Measurements from ENCODE around the gene LCP2. TPM values are rescaled to one million over a fixed set of nuclear protein-coding genes. Genes with fewer than 3 reads are reported as not detected.

LCP2 gene
- total RNA-seq, 1 donor from 2014 or later = 83.1 TPM

DNA sequence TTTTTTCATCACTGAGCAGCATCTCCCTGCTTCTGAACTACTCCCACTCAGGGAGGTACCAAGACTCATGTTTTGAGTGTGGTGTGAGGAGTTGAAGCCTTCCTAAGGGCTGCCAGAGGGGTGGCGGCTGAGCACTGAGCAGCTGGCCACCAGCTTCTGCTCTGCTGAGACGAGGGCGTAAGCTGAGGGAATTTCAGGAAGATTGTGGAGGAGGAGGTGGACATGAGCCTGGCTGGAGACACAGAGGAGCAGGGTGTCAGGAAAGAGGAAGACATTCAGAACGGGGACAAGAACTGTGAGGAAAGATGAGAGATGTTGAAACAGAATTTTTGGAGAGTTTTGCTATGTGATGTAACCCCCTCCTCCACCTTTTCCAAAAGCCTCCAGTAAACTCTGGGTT is 7.8 kb downstream of the LCP2 start:
- Histone ChIP-seq H3K36me3 (peaks cover 24% of the 10 kb centered on the region), H3K4me1 (peaks cover 45% of the 10 kb centered on the region), H3K4me3 (no peak overlapping the region), H3K27ac (no peak overlapping the region), H3K9me3 (no peaks in the 10 kb centered on the region), H3K27me3 (no peaks in the 10 kb centered on the region)
- ATAC-seq = peak; percentile 63
- TF ChIP-seq, protein P1, sequence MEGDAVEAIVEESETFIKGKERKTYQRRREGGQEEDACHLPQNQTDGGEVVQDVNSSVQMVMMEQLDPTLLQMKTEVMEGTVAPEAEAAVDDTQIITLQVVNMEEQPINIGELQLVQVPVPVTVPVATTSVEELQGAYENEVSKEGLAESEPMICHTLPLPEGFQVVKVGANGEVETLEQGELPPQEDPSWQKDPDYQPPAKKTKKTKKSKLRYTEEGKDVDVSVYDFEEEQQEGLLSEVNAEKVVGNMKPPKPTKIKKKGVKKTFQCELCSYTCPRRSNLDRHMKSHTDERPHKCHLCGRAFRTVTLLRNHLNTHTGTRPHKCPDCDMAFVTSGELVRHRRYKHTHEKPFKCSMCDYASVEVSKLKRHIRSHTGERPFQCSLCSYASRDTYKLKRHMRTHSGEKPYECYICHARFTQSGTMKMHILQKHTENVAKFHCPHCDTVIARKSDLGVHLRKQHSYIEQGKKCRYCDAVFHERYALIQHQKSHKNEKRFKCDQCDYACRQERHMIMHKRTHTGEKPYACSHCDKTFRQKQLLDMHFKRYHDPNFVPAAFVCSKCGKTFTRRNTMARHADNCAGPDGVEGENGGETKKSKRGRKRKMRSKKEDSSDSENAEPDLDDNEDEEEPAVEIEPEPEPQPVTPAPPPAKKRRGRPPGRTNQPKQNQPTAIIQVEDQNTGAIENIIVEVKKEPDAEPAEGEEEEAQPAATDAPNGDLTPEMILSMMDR (IDR thresholded peaks at IDR 0.05) = no peak
- intact Hi-C loops (cut with DNase I) = no loop called here
- no peak for DNase-seq

DNA sequence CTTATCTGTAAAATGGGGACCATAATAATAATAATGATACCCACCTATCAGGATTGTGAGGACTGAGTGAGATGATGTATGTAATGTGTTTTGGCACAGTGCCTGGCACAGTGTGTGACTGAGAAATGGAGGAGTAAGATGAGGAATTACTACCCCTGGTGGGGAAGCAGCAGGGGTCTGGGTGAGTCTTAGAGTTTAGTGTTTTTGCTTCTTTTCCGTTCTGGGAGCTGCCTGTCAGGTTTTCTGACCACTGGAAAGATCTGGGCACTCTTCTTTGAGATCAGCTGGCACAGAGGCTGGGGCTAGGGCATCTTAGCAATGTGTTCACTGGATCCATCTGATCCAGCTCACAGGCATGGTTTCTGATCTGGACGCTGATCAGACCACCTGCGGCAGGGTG is 8.5 kb downstream of the LCP2 start:
- peaks cover 24% of the 10 kb centered on the region for H3K36me3 ChIP-seq
- intact Hi-C loops (cut with DNase I) = no loop called here
- H3K27me3 ChIP-seq = no peaks in the 10 kb centered on the region
- H3K27ac ChIP-seq = no peak overlapping the region
- ATAC-seq = no peak
- H3K4me3 ChIP-seq = no peak overlapping the region
- DNase-seq = no peak
- TF ChIP-seq, protein P1 (IDR thresholded peaks at IDR 0.05) = no peak
- H3K4me1 ChIP-seq = peaks cover 45% of the 10 kb centered on the region
- no peaks in the 10 kb centered on the region for H3K9me3 ChIP-seq

DNA sequence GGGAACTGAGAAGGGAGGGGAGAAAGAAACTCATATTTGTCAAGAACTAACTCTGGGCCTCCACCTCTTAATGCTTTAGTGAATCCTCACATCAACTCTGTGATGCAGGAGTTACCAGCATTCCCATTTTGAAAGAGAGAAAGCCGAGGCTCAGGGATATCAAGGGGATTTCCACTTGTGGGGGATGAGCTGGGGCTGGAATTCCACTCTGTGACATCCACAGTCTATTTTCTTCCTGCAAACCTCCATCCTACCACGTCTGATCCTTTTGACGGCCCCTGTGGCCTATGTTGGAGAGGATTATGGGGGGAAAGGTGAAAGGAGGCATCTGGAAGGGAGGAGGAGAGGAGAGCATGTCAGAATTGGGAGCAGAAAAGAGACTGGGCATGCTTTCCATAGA is 9.0 kb downstream of the LCP2 start:
- no peak for ATAC-seq
- intact Hi-C loops (cut with DNase I) = no loop called here
- no peak overlapping the region for H3K27ac ChIP-seq

DNA sequence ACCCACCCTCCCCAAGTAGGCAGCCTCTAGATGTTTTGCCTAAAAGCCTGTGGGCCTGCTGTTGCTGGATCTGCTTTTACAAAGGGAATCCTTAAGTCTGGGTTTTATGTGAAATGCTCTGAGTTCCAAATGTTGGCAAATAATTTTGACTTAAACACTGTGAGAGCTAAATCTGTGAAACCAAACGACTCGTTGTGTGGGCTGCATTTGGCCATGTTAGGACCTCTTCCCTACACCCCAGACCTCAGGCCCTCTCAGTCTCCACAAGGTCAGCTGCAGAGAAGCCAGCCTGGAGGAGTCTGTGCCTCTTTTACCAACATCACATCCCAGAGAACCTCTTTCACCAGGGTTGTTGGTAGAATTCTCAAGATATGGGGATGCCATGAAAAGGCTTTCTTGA is 9.4 kb downstream of the LCP2 start:
- intact Hi-C loops (cut with DNase I) = no loop called here
- Histone ChIP-seq H3K4me3 (no peak overlapping the region), H3K4me1 (peaks cover 45% of the 10 kb centered on the region), H3K27ac (no peak overlapping the region), H3K9me3 (no peaks in the 10 kb centered on the region), H3K36me3 (peaks cover 23% of the 10 kb centered on the region), H3K27me3 (no peaks in the 10 kb centered on the region)
- no peak for DNase-seq
- TF ChIP-seq, protein P1 (IDR thresholded peaks at IDR 0.05) = no peak
- no peak for ATAC-seq

More for the DNA sequence above, 9.0 kb downstream of the LCP2 start:
- DNase-seq = no peak
- Histone ChIP-seq H3K4me3 (no peak overlapping the region), H3K36me3 (peaks cover 24% of the 10 kb centered on the region), H3K9me3 (no peaks in the 10 kb centered on the region), H3K4me1 (peaks cover 45% of the 10 kb centered on the region), H3K27me3 (no peaks in the 10 kb centered on the region)
- TF ChIP-seq, protein P1 (IDR thresholded peaks at IDR 0.05) = no peak

DNA sequence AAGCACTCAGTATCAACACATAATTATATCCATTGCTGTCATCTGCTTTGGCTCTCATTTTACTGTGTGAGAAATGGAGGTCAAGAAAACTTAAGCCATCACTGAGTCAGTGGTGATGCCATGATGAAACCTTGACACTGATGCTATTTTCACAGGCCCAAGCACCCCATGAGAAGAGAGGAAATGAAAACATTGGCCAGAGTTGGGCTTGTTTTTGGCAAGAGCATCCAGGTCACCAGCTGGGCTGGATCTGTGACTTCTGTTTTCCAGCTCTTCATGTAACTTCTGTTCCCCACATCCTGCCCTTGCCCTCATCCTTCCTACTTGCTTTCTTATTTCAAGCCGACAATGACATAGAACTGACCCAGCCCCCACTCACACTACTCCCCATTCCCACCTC is 10.0 kb downstream of the LCP2 start:
- Histone ChIP-seq H3K27me3 (no peaks in the 10 kb centered on the region), H3K4me1 (peaks cover 38% of the 10 kb centered on the region), H3K9me3 (no peaks in the 10 kb centered on the region), H3K36me3 (peaks cover 17% of the 10 kb centered on the region), H3K27ac (no peak overlapping the region), H3K4me3 (no peak overlapping the region)
- ATAC-seq (peak; percentile 68), DNase-seq (no peak)
- intact Hi-C loops (cut with DNase I) = no loop called here
- TF ChIP-seq, protein P1 (IDR thresholded peaks at IDR 0.05) = no peak

DNA sequence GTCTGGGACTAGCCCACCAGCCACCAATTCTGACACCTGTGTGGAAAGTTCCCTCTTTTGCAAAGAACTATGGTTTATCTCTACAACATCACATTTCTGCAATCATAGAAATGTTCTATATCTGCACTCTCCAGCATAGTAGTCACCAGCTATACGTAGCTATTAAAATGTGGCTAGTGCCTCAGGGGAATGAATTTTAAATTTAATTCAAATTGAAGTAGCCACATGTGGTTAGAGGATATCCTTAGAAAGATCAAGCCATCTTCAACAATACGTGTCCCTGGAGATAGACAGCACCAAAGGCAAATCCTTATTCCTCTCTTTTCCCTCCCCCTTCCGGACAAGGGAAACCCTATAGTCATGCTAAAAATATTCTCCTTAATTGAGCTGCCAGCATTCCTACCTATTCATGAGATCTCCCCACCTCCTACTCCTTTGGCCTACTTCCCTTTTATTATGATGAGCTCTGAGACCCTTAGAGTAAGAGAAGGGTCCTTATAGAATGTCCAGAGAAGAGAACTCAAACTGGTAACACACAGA is 11.1 kb downstream of the LCP2 start:
- intact Hi-C loops (cut with DNase I) = no loop called here
- no peak for ATAC-seq
- Histone ChIP-seq H3K27ac (no peak overlapping the region), H3K9me3 (no peaks in the 10 kb centered on the region), H3K4me1 (peaks cover 29% of the 10 kb centered on the region), H3K4me3 (no peak overlapping the region), H3K27me3 (no peaks in the 10 kb centered on the region), H3K36me3 (peaks cover 6% of the 10 kb centered on the region)
- TF ChIP-seq, protein P1 (IDR thresholded peaks at IDR 0.05) = no peak
- no peak for DNase-seq
